MCF 10A (cell line): ENCODE data around the gene ADSS2. TPM values are rescaled to one million over a fixed set of nuclear protein-coding genes. Genes with fewer than 3 reads are reported as not detected.
"Not testable (repeated sequence)": the region's sequence is repeated elsewhere in the genome, so short reads cannot be mapped to it uniquely, and the experiment has no call there.

Experiments
- Bru-seq: library from RNA; stranded (reverse); fragments of 400-500 nt; gene quantifications from one replicate; lab custom pipeline; 2021; lab: Mats Ljungman, UMichigan
- BruChase-seq, 2 experiments: library from RNA; stranded (reverse); fragments of 400-500 nt; gene quantifications; one replicate each; lab custom pipeline; 2021; lab: Mats Ljungman, UMichigan
- BruUV-seq: library from RNA; stranded (reverse); fragments of 400-500 nt; replicated peaks from 2 replicates; lab custom pipeline; 2021; lab: Mats Ljungman, UMichigan
- CTCF ChIA-PET: fragments of 300-600 bp; sonication (Branson Sonifier 250); formaldehyde crosslinking; extraction: SDS; loops from one replicate; lab custom pipeline; 2021; ENCODE audit warnings: antibody characterized with exemption, inconsistent platforms; lab: Yijun Ruan, JAX
- POLR2A ChIA-PET: fragments of 300-600, 350-650 bp; sonication (Branson Sonifier 250); formaldehyde crosslinking; extraction: SDS; loops from one replicate; lab custom pipeline; 2020; ENCODE audit warnings: antibody characterized with exemption, inconsistent platforms; lab: Yijun Ruan, JAX
- DNase-seq: peaks from one replicate; pipeline ENCODE4 v3.0.0-alpha.2; 2018; ENCODE audit not compliant: unreplicated experiment
- H3K27ac Mint-ChIP-seq: one replicate; pipeline ENCODE4 v1.8.0; 2022; ENCODE audit warnings: mild to moderate bottlenecking, low read depth, mixed read lengths; ENCODE audit not compliant: unreplicated experiment
- H3K27me3 Mint-ChIP-seq: one replicate; pipeline ENCODE4 v1.8.0; 2022; ENCODE audit warnings: mixed read lengths; ENCODE audit not compliant: insufficient read depth, unreplicated experiment
- H3K36me3 Mint-ChIP-seq: one replicate; pipeline ENCODE4 v1.8.0; 2022; ENCODE audit warnings: mild to moderate bottlenecking, moderate library complexity, mixed read lengths; ENCODE audit not compliant: insufficient read depth, unreplicated experiment
- H3K4me1 Mint-ChIP-seq: one replicate; pipeline ENCODE4 v1.8.0; 2022; ENCODE audit warnings: mixed read lengths; ENCODE audit not compliant: insufficient read depth, unreplicated experiment
- H3K4me3 Mint-ChIP-seq: one replicate; pipeline ENCODE4 v1.8.0; 2022; ENCODE audit warnings: mild to moderate bottlenecking, moderate library complexity, mixed read lengths; ENCODE audit not compliant: unreplicated experiment
- H3K9me3 Mint-ChIP-seq: one replicate; pipeline ENCODE4 v1.8.0; 2022; ENCODE audit warnings: mixed read lengths; ENCODE audit not compliant: unreplicated experiment
- intact Hi-C: fragments of 100-400 bp; cut with micrococcal nuclease; formaldehyde crosslinking; loops from 2 replicates; pipeline ENCODE4 v1.14.1; 2022
- long read RNA-seq: library from polyadenylated mRNA; stranded (forward); transcript quantifications from one replicate; pipeline ENCODE4 v2.0.0, GENCODE V29; 2022
- total RNA-seq: library from RNA; stranded (reverse); gene quantifications from 2 replicates; pipeline ENCODE4 v1.2.3, GENCODE V29; 2022
- TF ChIP-seq, protein P1 (sequence below): fragments of 200-600 bp; IDR thresholded peaks from one replicate; pipeline ENCODE4 v1.8.0; 2022; ENCODE audit warnings: antibody characterized with exemption, mild to moderate bottlenecking; ENCODE audit not compliant: unreplicated experiment

ADSS2 gene
- total RNA-seq: 72.8 and 87.5 TPM in 2 replicates
- percentile 96 among the genes with signal in this experiment for Bru-seq, nascent RNA
- percentile 91 among the genes with signal in this experiment for BruChase-seq, experiment 1, labeled RNA remaining after a 6-hour chase
- BruChase-seq, experiment 2, labeled RNA remaining after a 2-hour chase: percentile 94 among the genes with signal in this experiment
- long read RNA-seq, transcript ADSS-201 (13 exons, 2,780 nt): major isoform, 216 of 243 reads
- long read RNA-seq, partial matches to known transcripts: 14 of 243 reads
- long read RNA-seq, other reads (novel, unspliced or antisense): 13 of 243 reads

DNA sequence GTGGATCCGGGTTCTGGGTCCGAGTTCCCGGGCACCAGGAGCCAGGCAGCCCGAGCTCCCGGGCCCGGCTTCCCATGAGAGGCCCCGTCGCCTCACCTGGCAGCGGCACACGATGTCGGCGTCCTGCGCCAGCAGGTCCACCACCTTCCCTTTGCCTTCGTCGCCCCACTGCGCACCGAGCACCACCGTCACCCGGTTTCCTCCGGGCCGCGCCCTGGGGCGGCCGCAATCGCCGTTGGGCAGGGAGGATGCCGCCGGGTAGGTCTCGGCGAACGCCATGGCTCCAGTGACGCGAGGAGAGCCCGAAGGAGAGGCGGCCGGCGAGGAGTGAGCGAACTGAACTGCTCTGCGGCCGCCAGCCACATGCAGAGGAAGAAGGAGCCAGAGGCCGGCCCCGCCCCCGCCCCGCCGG, at the start of gene ADSS2:
ADSS2 (minus strand) TSS at position 371 of the 412 bp plus-strand sequence; CDS start at position 279, 92 bp downstream.
- TF ChIP-seq, protein P1, sequence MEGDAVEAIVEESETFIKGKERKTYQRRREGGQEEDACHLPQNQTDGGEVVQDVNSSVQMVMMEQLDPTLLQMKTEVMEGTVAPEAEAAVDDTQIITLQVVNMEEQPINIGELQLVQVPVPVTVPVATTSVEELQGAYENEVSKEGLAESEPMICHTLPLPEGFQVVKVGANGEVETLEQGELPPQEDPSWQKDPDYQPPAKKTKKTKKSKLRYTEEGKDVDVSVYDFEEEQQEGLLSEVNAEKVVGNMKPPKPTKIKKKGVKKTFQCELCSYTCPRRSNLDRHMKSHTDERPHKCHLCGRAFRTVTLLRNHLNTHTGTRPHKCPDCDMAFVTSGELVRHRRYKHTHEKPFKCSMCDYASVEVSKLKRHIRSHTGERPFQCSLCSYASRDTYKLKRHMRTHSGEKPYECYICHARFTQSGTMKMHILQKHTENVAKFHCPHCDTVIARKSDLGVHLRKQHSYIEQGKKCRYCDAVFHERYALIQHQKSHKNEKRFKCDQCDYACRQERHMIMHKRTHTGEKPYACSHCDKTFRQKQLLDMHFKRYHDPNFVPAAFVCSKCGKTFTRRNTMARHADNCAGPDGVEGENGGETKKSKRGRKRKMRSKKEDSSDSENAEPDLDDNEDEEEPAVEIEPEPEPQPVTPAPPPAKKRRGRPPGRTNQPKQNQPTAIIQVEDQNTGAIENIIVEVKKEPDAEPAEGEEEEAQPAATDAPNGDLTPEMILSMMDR: no peak
- no TSS peak for BruUV-seq
- Mint-ChIP-seq H3K27ac (peak within 1 kb of the TSS; percentile 69), H3K9me3 (no peaks in the 10 kb centered on the region), H3K4me1 (peaks cover 40% of the 10 kb centered on the region), H3K27me3 (no peaks in the 10 kb centered on the region), H3K4me3 (peak within 1 kb of the TSS; percentile 70), H3K36me3 (peaks cover 5% of the 10 kb centered on the region)
- DNase-seq: no peak
- POLR2A ChIA-PET: interaction anchor here (0.6 to 8.1 kb wide), 29 partner anchors 9 to 1197 kb away, joined by 3 to 61 read pairs (median 4); partner anchors contain the start of genes COX20, HNRNPU and ZBTB18
- intact Hi-C loops: loop anchor here (1.0 to 10.0 kb wide), 6 partner anchors 99 to 521 kb away; partner anchors contain the start of gene COX20
- CTCF ChIA-PET: interaction anchor here (0.7 to 3.1 kb wide), 12 partner anchors 9 to 903 kb away, joined by 3 to 12 read pairs (median 4); no protein-coding TSS in a partner anchor

DNA sequence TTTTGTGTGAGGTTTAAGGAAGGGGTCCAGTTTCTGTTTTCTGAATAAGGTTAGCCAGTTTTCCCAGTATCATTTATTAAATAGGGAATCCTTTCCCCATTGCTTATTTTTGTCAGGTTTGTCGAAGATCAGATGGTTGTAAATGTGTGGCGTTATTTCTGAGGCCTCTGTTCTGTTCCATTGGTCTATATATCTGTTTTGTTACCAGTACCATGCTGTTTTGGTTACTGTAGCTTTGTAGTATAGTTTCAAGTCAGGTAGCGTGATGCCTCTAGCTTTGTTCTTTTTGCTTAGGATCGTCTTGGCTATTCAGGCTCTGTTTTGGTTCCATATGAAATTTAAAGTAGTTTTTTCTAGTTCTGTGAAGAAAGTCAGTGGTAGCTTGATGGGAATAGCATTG, 48.8 kb upstream of the ADSS2 start:
- H3K4me3 Mint-ChIP-seq, POLR2A ChIA-PET, H3K27me3 Mint-ChIP-seq, DNase-seq, H3K9me3 Mint-ChIP-seq, BruUV-seq, H3K36me3 Mint-ChIP-seq, H3K27ac Mint-ChIP-seq, intact Hi-C loops, H3K4me1 Mint-ChIP-seq: not testable (repeated sequence)
- CTCF ChIA-PET: interaction anchor here (1.0 kb wide), 1 partner anchor 34 kb away, joined by 4 read pairs; no protein-coding TSS in a partner anchor

DNA sequence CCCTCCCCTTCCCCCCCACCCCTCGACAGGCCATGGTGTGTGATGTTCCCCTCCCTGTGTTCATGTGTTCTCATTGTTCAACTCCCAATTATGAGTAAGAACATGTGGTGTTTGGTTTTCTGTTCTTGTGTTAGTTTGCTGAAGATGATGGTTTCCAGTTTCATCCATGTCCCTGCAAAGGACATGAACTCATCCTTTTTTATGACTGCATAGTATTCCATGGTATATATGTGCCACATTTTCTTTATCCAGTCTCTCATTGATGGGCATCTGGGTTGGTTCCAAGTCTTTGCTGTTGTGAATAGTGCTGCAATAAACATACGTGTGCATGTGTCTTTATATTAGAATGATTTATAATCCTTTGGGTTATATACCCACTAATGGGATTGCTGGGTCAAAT, 47.8 kb upstream of the ADSS2 start:
- POLR2A ChIA-PET, H3K36me3 Mint-ChIP-seq, H3K27ac Mint-ChIP-seq, H3K4me3 Mint-ChIP-seq, H3K4me1 Mint-ChIP-seq, H3K27me3 Mint-ChIP-seq, intact Hi-C loops, DNase-seq, BruUV-seq, H3K9me3 Mint-ChIP-seq: not testable (repeated sequence)
- CTCF ChIA-PET: interaction anchor here (1.0 kb wide), 1 partner anchor 35 kb away, joined by 4 read pairs; no protein-coding TSS in a partner anchor

DNA sequence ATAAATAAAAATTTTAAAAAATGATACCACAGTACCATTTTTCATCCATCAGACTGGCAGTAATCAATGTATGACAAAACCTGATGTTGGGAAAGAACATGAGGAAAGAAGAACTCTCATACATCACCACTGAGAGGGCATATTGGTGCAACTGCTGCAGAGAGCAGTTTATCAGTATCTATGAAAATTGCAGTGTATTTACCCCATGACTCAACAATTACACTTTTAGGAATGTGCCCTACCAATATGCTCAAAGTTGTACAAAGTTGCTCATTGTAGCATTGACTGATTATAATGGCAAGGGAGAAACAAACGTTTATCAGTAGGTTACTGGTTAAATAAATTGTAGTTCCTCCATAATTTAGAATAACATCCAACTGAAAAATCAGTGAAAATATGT, 46.1 kb upstream of the ADSS2 start:
- no peak overlapping the region for H3K27ac Mint-ChIP-seq
- DNase-seq: no peak
- BruUV-seq: no TSS peak
- H3K36me3 Mint-ChIP-seq: no peaks in the 10 kb centered on the region
- TF ChIP-seq, protein P1: no peak
- no peak overlapping the region for H3K4me3 Mint-ChIP-seq
- H3K9me3 Mint-ChIP-seq: peaks cover 6% of the 10 kb centered on the region
- intact Hi-C loops: no loop called here
- CTCF ChIA-PET: no interaction called here
- no peaks in the 10 kb centered on the region for H3K27me3 Mint-ChIP-seq
- H3K4me1 Mint-ChIP-seq: peaks cover 5% of the 10 kb centered on the region
- POLR2A ChIA-PET: no interaction called here

DNA sequence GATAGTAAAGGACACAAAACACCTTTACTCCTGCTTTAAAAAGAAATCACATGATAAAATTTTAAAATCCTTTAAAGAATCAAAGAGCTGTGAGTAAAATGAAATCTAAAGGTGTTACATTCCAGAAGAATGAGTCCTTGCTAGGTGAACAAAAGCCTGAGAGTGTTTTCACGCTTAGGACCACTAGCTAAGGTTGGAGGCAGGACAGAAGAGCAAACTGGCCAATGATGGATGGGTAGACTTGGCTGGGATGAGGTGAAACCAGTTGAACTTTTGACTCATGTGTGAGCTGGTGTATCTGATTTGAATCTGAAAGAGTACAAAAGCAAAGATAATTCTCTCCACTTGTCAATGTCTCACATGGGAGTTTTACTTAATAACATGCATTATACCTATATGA, 44.5 kb upstream of the ADSS2 start:
- H3K4me1 Mint-ChIP-seq: peaks cover 5% of the 10 kb centered on the region
- no TSS peak for BruUV-seq
- ChIA-PET POLR2A (interaction anchor here (0.6 kb wide), 1 partner anchor 243 kb away, joined by 3 read pairs; no protein-coding TSS in a partner anchor), CTCF (interaction anchor here (0.7 to 1.2 kb wide), 2 partner anchors 9 to 15 kb away, joined by 4 to 5 read pairs; no protein-coding TSS in a partner anchor)
- no peaks in the 10 kb centered on the region for H3K36me3 Mint-ChIP-seq
- peaks cover 6% of the 10 kb centered on the region for H3K9me3 Mint-ChIP-seq
- TF ChIP-seq, protein P1: no peak
- intact Hi-C loops: no loop called here
- H3K4me3 Mint-ChIP-seq: no peak overlapping the region
- H3K27ac Mint-ChIP-seq: no peak overlapping the region
- DNase-seq: peak; percentile 49
- H3K27me3 Mint-ChIP-seq: no peaks in the 10 kb centered on the region
